DOHH2 (cell line): ENCODE results near the gene ANO10.

ENCODE experiments used
- H3F3A ChIP-seq: fragments of 200-600 bp; sonication (generic), shearing (Covaris generic); 2 replicates; pipeline ENCODE4 v1.6.0; 2016; ENCODE audit warnings: antibody characterized with exemption, mild to moderate bottlenecking; ENCODE audit not compliant: control insufficient read depth, insufficient read depth
- H3K27ac ChIP-seq: fragments of 200-600 bp; sonication (generic); 2 replicates; pipeline ENCODE4 v1.5.1; 2014; ENCODE audit warnings: low read depth, mild to moderate bottlenecking, low read length, moderate library complexity
- H3K27me3 ChIP-seq: fragments of 200-600 bp; sonication (generic); 2 replicates; pipeline ENCODE4 v1.6.1; 2014; ENCODE audit warnings: mild to moderate bottlenecking, low read length, mixed read lengths; ENCODE audit not compliant: control insufficient read depth
- H3K36me3 ChIP-seq: fragments of 200-600 bp; sonication (generic); 2 replicates; pipeline ENCODE4 v1.6.1; 2014; ENCODE audit warnings: mild to moderate bottlenecking, low read length, moderate library complexity, mixed read lengths; ENCODE audit not compliant: control insufficient read depth
- H3K4me1 ChIP-seq: fragments of 200-600 bp; sonication (generic); 2 replicates; pipeline ENCODE4 v1.6.1; 2014; ENCODE audit warnings: mild to moderate bottlenecking, low read length, mixed read lengths; ENCODE audit not compliant: control insufficient read depth
- H3K4me2 ChIP-seq: fragments of 200-600 bp; sonication (generic); 2 replicates; pipeline ENCODE4 v1.6.0; 2014; ENCODE audit warnings: mild to moderate bottlenecking, low read length, moderate library complexity
- H3K4me3 ChIP-seq: fragments of 200-600 bp; sonication (generic); 2 replicates; pipeline ENCODE4 v1.5.1; 2014; ENCODE audit warnings: mild to moderate bottlenecking, low read length, mixed read lengths
- H3K79me2 ChIP-seq: fragments of 200-600 bp; sonication (generic); 2 replicates; pipeline ENCODE4 v1.6.1; 2014; ENCODE audit warnings: mild to moderate bottlenecking, low read length, mixed read lengths; ENCODE audit not compliant: control insufficient read depth
- H3K9me2 ChIP-seq: fragments of 200-600 bp; sonication (generic); replicated peaks from 2 replicates; pipeline ENCODE4 v1.6.1; 2014; ENCODE audit warnings: mild to moderate bottlenecking, low read length, mixed read lengths; ENCODE audit not compliant: control insufficient read depth
- H3K9me3 ChIP-seq: fragments of 200-600 bp; sonication (generic); 2 replicates; pipeline ENCODE4 v1.6.1; 2014; ENCODE audit warnings: antibody characterized with exemption, low read length, mixed read lengths; ENCODE audit not compliant: control insufficient read depth, insufficient read depth
- H4K20me1 ChIP-seq: fragments of 200-600 bp; sonication (generic); 2 replicates; pipeline ENCODE4 v1.6.0; 2014; ENCODE audit warnings: low read depth, mild to moderate bottlenecking, antibody characterized with exemption, low read length, moderate library complexity; ENCODE audit not compliant: control insufficient read depth, insufficient read depth
- CTCF ChIP-seq: fragments of 200-600 bp; sonication (generic); IDR thresholded peaks from one replicate; pipeline ENCODE4 v1.5.1; 2014; ENCODE audit warnings: antibody characterized with exemption, mild to moderate bottlenecking, low read depth, low read length; ENCODE audit not compliant: poor library complexity, severe bottlenecking
- EZH2phosphoT487 ChIP-seq: fragments of 200-600 bp; sonication (generic); IDR thresholded peaks from 2 replicates; pipeline ENCODE4 v1.6.1; 2017; ENCODE audit warnings: borderline replicate concordance, mild to moderate bottlenecking, antibody characterized with exemption, low read length, moderate library complexity, mixed read lengths

ANO10 gene

DNA sequence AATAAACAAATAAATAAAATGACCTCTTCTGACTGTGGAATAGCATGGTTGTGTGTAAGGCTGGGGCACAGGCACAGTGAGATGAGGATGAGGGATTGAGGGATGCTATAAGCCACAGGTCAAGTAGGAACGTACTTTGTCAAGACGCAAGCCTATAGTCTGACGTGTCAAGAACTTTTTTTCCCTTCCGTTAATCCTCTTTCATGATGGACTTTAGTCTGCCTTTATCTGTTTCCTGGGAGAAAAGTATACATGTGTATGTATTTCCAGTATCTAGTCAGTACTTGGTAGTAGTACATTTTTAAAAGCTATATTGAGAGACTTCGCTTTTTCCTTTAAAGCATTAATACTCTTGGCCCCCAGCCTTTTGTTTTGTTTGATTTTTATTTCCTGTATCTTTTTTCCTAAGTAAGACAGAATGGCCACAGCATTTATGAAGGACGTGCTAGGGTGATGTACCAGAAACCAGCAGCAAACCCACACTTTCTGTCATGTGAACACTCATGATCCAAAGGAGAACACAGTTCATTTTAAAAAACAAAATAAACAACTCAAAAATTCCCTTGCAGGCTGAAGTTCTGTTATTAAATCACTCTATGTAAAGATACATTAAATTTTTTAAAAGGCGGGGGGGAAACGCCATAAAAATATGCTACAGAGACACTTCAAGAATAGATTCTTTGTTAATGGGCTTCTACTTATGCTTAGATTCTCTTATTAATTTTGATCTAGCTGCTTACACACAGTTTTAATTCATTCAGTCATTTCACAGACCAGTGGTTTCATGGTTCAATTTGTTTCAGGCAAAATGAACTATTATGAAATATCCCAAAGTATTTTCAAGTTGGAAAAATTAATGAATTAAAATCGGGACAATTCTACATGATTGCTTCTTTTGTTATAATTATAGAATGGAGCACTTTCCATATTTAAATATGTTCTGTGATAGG lies 220.8 kb downstream of the ANO10 start:
- Histone ChIP-seq H3K4me1 (no peaks in the 10 kb centered on the region), H3K36me3 (no peaks in the 10 kb centered on the region), H3K4me2 (no peak overlapping the region), H3F3A (no peaks in the 10 kb centered on the region), H3K27ac (no peak overlapping the region), H4K20me1 (no peaks in the 10 kb centered on the region), H3K27me3 (peaks cover 8% of the 10 kb centered on the region), H3K4me3 (no peak overlapping the region), H3K9me2 (no peaks in the 10 kb centered on the region), H3K9me3 (no peaks in the 10 kb centered on the region), H3K79me2 (no peaks in the 10 kb centered on the region)
- TF ChIP-seq EZH2phosphoT487, result no peak
- no peak for TF ChIP-seq CTCF

DNA sequence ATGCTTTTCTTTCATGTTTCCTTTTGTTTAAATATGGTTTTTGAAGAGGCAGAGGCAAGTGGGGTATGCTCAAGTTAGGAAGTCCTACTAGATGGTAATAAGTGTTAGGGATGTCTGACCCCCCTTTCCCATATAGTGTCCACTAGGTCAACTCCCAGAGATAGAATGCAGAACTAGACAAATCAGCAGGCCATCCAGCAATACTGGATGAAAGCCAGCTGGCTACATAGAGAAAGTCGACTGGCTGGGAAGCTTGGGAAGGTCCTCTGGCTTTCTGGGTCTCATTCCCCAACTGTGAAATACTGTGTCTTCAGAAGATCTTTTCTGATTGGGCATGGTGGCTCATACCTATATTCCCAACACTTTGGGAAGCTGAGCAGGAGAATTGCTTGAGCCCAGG lies 221.6 kb downstream of the ANO10 start:
- TF ChIP-seq CTCF, result no peak
- TF ChIP-seq EZH2phosphoT487, result no peak
- no peaks in the 10 kb centered on the region for H3K79me2 ChIP-seq
- no peaks in the 10 kb centered on the region for H4K20me1 ChIP-seq
- no peak overlapping the region for H3K27ac ChIP-seq
- H3K27me3 ChIP-seq, result peaks cover 7% of the 10 kb centered on the region
- no peak overlapping the region for H3K4me2 ChIP-seq
- no peaks in the 10 kb centered on the region for H3F3A ChIP-seq
- no peak overlapping the region for H3K4me3 ChIP-seq
- no peaks in the 10 kb centered on the region for H3K9me3 ChIP-seq
- H3K4me1 ChIP-seq, result no peaks in the 10 kb centered on the region
- no peaks in the 10 kb centered on the region for H3K9me2 ChIP-seq
- H3K36me3 ChIP-seq, result no peaks in the 10 kb centered on the region

- TF ChIP-seq EZH2phosphoT487 (no peak), CTCF (no peak)
- H3K4me3 ChIP-seq, result no peak overlapping the region
- no peaks in the 10 kb centered on the region for H3K36me3 ChIP-seq
- H3K4me1 ChIP-seq, result no peaks in the 10 kb centered on the region
- no peaks in the 10 kb centered on the region for H3K9me2 ChIP-seq
- no peak overlapping the region for H3K4me2 ChIP-seq
- H3F3A ChIP-seq, result no peaks in the 10 kb centered on the region
- peaks cover 7% of the 10 kb centered on the region for H3K27me3 ChIP-seq
- no peaks in the 10 kb centered on the region for H3K9me3 ChIP-seq
- H3K27ac ChIP-seq, result no peak overlapping the region
- H4K20me1 ChIP-seq, result no peaks in the 10 kb centered on the region
- no peaks in the 10 kb centered on the region for H3K79me2 ChIP-seq
Observed at GRCh38 chr3:43399034-43399433, 222.8 kb downstream of the ANO10 start.
